ENCODE results near the gene STMP1. TPM values are rescaled to one million over a fixed set of nuclear protein-coding genes. Genes with fewer than 3 reads are reported as not detected.
A peak's percentile ranks its signal among the peaks of the same experiment; 100 is the strongest.

Gene STMP1
- total and polyA plus RNA-seq, 2 of the 13 experiments (the other 11 are each of a cell fraction or from before 2014, with no cell fraction given): 7.2 to 16.2 TPM

GRCh38 chr7:135662373-135663114 lies at the start of gene STMP1 (continued):
- TF ChIP-seq ISX (CRISPR knock-in tag; conservative IDR thresholded peaks at IDR 0.05) (no peak), WIZ (CRISPR knock-in tag; IDR thresholded peaks at IDR 0.05) (peak; percentile 90; the same call in 1 of the 2 replicates), EZH2 (conservative IDR thresholded peaks at IDR 0.05; ENCODE audit: low read depth, low read length) (no peak), JUN (CRISPR knock-in tag; IDR thresholded peaks at IDR 0.05) (no peak), RFXANK (CRISPR knock-in tag; IDR thresholded peaks at IDR 0.05) (no peak), ZFAT (CRISPR knock-in tag; conservative IDR thresholded peaks at IDR 0.05) (0 out of 2 replicates have a peak, but pooled peaks have one; percentile 67), ZNF609 (CRISPR knock-in tag; IDR thresholded peaks at IDR 0.05; ENCODE audit: borderline replicate concordance) (peak; percentile 62), SIN3A (IDR thresholded peaks at IDR 0.05; ENCODE audit: borderline replicate concordance, low read depth, low read length) (peak; percentile 17; the same call in 1 of the 2 replicates), SCMH1 (CRISPR knock-in tag; IDR thresholded peaks at IDR 0.05; ENCODE audit: borderline replicate concordance) (no peak), GMEB2 (CRISPR knock-in tag; IDR thresholded peaks at IDR 0.05; ENCODE audit: low read depth) (no peak; the same call in 1 of the 2 replicates), GTF2F1 (IDR thresholded peaks at IDR 0.05; ENCODE audit: low read length) (no peak), SYNCRIP (IDR thresholded peaks at IDR 0.05; ENCODE audit: insufficient read depth, low read depth, low read length) (no peak), ZBTB42 (CRISPR knock-in tag; IDR thresholded peaks at IDR 0.05) (no peak; the same call in 1 of the 2 replicates), MLX (CRISPR knock-in tag; IDR thresholded peaks at IDR 0.05) (0 out of 2 replicates have a peak, but pooled peaks have one; percentile 11), ZNF547 (CRISPR knock-in tag; IDR thresholded peaks at IDR 0.05) (peak; percentile 91), USF2 (IDR thresholded peaks at IDR 0.05; ENCODE audit: low read depth, low read length) (no peak), USF2 (CRISPR knock-in tag; IDR thresholded peaks at IDR 0.05; ENCODE audit: borderline replicate concordance) (0 out of 2 replicates have a peak, but pooled peaks have one; percentile 41), ZNF343 (CRISPR knock-in tag; IDR thresholded peaks at IDR 0.05) (peak; percentile 71; the same call in 1 of the 2 replicates), E2F5 (CRISPR knock-in tag; conservative IDR thresholded peaks at IDR 0.05) (peak; percentile 70), ZNF850 (CRISPR knock-in tag; conservative IDR thresholded peaks at IDR 0.05) (no peak; the same call in 1 of the 2 replicates)

All from HepG2 (cell line).